SJSA1 (cell line): ENCODE data around the gene CGNL1. TPM values are rescaled to one million over a fixed set of nuclear protein-coding genes. Genes with fewer than 3 reads are reported as not detected.

ENCODE experiments used
- DNase-seq, 2 experiments: peaks; one replicate each; pipeline ENCODE4 v3.0.0-alpha.2; 2015 to 2020; ENCODE audit warnings: low spot score in 2 of 2, low read depth in 1 of 2
- H3K27ac ChIP-seq: fragments of 250-450 bp; sonication (Bioruptor Pico); 2 replicates; pipeline ENCODE4 v1.5.1; 2020; ENCODE audit warnings: mild to moderate bottlenecking, moderate library complexity
- H3K27me3 ChIP-seq: fragments of 250-450 bp; sonication (Bioruptor Pico); replicated peaks from 2 replicates; pipeline ENCODE4 v1.5.1; 2020; ENCODE audit warnings: mild to moderate bottlenecking, moderate library complexity
- H3K36me3 ChIP-seq: fragments of 250-450 bp; sonication (Bioruptor Pico); 2 replicates; pipeline ENCODE4 v1.5.1; 2020; ENCODE audit warnings: mild to moderate bottlenecking
- H3K4me1 ChIP-seq: fragments of 250-450 bp; sonication (Bioruptor Pico); replicated peaks from 2 replicates; pipeline ENCODE4 v1.6.1; 2021; ENCODE audit warnings: mild to moderate bottlenecking
- H3K4me3 ChIP-seq: fragments of 250-450 bp; sonication (Bioruptor Pico); 2 replicates; pipeline ENCODE4 v1.5.1; 2020; ENCODE audit warnings: mild to moderate bottlenecking
- H3K9me3 ChIP-seq: fragments of 250-450 bp; sonication (Bioruptor Pico); replicated peaks from 2 replicates; pipeline ENCODE4 v1.5.1; 2020; ENCODE audit warnings: mild to moderate bottlenecking
- total RNA-seq: library from RNA; depleted of rRNA; stranded (reverse); fragments of >200 nt; shearing (Covaris generic); gene quantifications from 2 replicates; pipeline ENCODE4 v1.2.3, GENCODE V29; 2014

CGNL1 gene
- total RNA-seq, 1 experiment from 2014 or later: 3.8 TPM

DNA sequence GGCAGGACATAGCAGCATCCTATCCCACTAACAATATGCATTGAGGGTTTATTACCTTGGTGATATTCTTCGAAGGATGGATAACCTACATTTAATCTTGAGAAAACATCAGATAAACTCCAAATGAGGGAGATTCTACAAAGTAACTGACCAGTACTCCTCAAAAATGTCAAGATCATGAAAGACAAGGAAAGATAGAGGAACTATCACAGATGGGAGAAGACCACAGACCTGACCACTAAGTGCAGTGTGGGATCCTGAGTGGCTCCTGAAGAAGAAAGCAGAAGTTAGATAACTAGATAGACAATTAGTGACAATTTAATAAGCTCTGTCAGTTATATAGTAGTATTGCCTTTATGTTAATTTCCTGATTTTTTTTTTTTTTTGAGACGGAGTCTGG lies 17.7 kb upstream of the CGNL1 start:
- Histone ChIP-seq H3K36me3 (no peaks in the 10 kb centered on the region), H3K4me1 (peaks cover 27% of the 10 kb centered on the region), H3K9me3 (peaks cover 2% of the 10 kb centered on the region; the same call in 1 of the 2 replicates), H3K27me3 (no peaks in the 10 kb centered on the region), H3K4me3 (no peak overlapping the region), H3K27ac (no peak overlapping the region)
- DNase-seq: no peak

DNA sequence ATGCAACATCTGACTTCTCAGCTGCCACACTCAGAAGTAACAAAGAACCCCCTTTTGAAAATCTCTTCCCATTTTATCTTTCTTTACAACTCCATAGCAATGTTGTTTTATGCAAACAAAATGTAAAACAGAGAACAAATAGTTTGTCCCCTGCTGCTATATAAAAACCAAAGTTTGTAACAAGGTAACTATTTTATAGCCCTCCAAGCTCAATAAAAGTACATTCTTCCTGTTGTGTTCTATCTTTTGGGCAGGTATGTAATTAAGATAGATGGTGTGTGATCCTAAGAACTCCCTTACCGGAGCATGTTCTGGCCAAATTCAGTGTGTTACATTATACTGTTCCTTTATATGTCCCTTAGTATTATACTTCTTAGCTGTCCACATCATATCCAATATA lies 12.6 kb upstream of the CGNL1 start:
- H3K9me3 ChIP-seq: 0 out of 2 replicates have a peak, but pooled peaks cover 2% of the 10 kb centered on the region
- H3K27me3 ChIP-seq: no peaks in the 10 kb centered on the region
- H3K4me1 ChIP-seq: peaks cover 9% of the 10 kb centered on the region

DNA sequence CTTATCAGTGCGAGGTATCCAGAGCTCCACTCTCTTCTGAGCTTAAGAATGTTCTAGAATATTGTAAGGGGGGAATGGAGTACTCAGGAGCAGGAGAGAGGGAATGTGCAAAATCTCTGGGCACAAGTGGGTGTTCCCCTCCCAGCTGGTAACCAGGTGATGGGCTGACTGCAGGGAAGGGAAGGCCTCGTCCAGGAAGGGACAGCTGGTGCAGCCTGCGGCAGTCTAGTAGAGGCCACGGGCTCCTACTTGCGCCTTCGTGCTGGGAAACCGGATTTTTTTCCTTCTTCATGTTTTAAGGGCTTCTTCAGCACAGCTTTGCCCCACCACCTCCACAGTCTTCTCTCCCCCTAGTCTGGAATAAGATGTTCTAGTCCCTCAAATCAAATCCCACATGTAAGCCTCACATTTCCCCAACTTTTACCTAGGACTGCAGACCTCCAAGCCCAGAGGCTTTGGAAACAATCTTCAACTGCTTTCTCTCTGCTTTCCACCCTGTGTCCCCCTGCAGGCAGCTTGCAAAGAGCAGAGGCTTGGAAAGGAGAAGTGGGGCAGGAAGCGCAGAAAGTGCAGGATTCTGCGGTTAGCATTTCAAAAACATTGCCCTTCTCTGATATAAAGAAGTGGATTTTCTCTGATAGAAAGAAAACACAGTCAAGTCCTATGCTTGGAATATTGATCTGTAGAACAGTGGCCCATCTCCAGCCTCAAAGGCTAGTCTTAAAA lies 11.9 kb upstream of the CGNL1 start:
- H3K4me1 ChIP-seq: peaks cover 9% of the 10 kb centered on the region
- no peaks in the 10 kb centered on the region for H3K27me3 ChIP-seq
- H3K9me3 ChIP-seq: 0 out of 2 replicates have a peak, but pooled peaks cover 2% of the 10 kb centered on the region
- no peak overlapping the region for H3K27ac ChIP-seq
- no peak for DNase-seq
- H3K36me3 ChIP-seq: no peaks in the 10 kb centered on the region
- no peak overlapping the region for H3K4me3 ChIP-seq

More for the DNA sequence above, 12.6 kb upstream of the CGNL1 start:
- DNase-seq: no peak
- Histone ChIP-seq H3K36me3 (no peaks in the 10 kb centered on the region), H3K27ac (no peak overlapping the region), H3K4me3 (no peak overlapping the region)

DNA sequence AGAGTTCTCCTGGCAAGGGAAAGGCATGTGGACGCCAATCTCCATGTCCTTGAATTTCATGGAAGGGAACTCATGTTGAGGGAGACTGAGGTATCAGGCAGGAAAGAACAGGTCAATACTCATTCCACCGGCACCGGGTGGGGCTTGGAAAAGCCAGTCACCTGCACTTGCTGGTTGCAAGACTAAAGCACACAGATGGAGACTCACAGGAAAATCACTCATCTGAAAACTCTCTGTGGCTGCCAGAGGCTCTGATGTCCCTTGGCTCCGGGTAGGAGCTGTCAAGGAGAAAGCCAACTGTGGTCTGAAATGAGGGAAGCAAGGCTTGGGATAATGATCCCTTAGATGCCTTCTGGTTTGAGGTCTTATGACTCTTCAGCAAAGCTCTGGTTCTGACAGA lies 8.7 kb upstream of the CGNL1 start:
- H3K27ac ChIP-seq: no peak overlapping the region
- H3K36me3 ChIP-seq: no peaks in the 10 kb centered on the region
- no peak overlapping the region for H3K4me3 ChIP-seq
- H3K4me1 ChIP-seq: peaks cover 6% of the 10 kb centered on the region
- no peaks in the 10 kb centered on the region for H3K27me3 ChIP-seq
- no peaks in the 10 kb centered on the region for H3K9me3 ChIP-seq
- DNase-seq: no peak

DNA sequence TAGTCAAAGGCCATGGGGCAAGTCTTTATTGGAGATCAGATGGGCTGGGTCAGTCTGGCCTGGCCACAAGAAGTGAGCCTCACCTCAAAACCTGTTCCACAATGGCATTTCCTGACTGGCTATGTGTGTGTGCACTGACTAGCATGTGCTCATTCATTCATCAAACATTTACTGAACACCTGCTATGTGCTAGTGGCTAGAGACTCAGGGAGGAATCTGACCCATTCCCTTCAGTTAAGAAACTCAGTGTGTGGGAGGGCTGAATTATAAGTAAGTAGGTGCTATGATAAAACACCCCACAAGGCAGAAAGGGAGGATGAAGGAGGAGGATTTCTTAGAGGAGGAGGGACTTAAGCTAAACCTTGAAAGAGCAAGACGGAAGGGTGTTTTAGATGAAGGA lies 5.4 kb upstream of the CGNL1 start:
- DNase-seq: no peak
- H3K9me3 ChIP-seq: no peaks in the 10 kb centered on the region
- no peak overlapping the region for H3K27ac ChIP-seq

DNA sequence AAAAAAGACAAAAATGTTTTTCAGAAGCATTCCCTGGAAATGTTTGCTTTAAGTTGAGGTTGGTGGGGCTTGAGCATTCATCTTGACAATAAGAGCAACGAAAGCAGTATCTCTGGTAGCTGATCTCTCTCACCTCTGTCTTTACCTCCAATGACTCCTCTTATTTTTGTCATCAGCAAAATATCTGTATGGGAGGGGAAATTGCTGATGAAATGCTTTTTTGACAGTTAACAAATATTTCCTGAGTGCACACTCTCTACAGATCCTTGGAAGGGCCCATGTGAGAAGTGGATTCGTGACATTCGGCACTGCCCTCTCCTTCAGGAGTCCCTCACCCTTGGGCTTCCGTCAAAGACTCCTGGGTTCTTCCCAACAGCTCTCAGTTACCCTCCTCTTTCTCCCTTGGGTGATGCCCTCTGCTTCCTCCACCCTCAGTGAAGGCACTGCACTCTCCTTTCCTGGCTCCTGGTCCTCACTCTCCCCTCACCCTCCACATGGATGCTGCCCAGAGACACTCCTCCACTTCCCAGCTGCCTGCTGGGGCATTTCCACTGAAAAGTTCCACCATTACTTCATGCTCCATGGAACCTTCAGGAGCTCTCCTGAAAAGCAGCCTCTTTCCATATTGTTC lies 2.9 kb upstream of the CGNL1 start:
- no peak overlapping the region for H3K27ac ChIP-seq
- peaks cover 17% of the 10 kb centered on the region for H3K4me1 ChIP-seq
- H3K27me3 ChIP-seq: peaks cover 4% of the 10 kb centered on the region; the same call in 1 of the 2 replicates
- no peak overlapping the region for H3K4me3 ChIP-seq
- no peak for DNase-seq
- peaks cover 4% of the 10 kb centered on the region; the same call in 1 of the 2 replicates for H3K36me3 ChIP-seq
- H3K9me3 ChIP-seq: 0 out of 2 replicates have a peak, but pooled peaks cover 2% of the 10 kb centered on the region

More for the DNA sequence above, 5.4 kb upstream of the CGNL1 start:
- H3K4me3 ChIP-seq: no peak overlapping the region
- H3K27me3 ChIP-seq: no peaks in the 10 kb centered on the region
- peaks cover 1% of the 10 kb centered on the region for H3K4me1 ChIP-seq
- no peaks in the 10 kb centered on the region for H3K36me3 ChIP-seq

DNA sequence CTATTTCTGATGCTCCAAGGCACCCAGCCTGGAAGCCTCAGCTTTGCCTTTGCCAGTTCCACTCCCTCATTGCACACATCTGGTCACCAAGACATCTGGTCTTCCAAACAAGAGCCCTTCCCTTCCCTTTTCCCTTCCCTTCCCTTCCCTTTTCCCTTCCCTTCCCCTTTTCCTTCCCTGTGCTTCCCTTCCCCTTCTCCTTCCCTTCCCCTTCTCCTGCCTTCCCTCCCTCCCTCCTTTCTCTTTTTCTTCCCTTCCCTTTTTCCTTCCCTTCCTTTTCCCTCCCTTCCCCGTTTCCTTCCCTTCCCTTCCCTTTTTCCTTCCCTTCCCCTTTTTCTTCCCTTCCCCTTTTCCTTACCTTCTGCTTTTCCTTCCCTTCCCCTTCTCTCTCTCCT lies 2.4 kb upstream of the CGNL1 start:
- H3K36me3 ChIP-seq: peaks cover 4% of the 10 kb centered on the region; the same call in 1 of the 2 replicates
- DNase-seq: no peak
- peaks cover 4% of the 10 kb centered on the region; the same call in 1 of the 2 replicates for H3K27me3 ChIP-seq
- no peak overlapping the region for H3K27ac ChIP-seq
- H3K9me3 ChIP-seq: 0 out of 2 replicates have a peak, but pooled peaks cover 2% of the 10 kb centered on the region
- peaks cover 17% of the 10 kb centered on the region for H3K4me1 ChIP-seq
- no peak overlapping the region for H3K4me3 ChIP-seq

DNA sequence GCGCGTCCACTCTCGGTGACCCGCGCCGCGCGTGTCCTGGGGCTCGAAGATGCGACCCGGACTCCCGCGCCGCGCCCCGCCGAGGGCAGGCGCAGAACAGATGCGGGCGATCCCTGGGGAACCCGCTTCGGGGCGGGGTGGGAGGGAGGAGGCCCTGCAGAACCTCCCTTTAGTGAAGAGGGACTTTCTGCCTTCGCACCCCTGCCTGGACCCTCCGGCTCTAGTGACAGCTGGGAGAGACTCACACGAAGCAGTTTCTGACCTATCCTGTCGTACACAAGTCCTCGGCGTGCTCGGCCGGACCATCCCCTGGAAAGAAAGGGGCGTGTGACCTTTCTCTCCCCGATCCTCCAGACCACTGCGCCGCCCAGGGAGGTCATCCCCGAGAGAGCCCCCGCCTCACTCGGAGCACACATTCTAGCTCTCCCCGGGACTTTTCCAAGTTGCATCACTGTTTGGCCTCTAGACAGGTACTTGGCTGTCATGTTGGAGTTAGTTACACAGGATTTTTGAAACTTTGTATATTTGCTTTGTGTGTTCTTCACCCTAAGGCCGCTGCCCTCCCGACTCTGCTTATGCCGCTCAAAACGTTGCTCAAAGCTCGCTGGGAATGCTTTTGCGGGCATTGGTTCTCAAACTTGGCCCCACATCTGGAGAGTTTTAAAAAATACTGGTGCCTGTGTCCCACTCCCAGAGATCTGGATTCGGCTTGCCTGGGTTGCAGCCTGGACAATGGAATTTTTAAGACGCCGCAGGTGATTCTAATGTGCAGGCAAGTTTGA lies 582 bp downstream of the CGNL1 start:
- peaks cover 4% of the 10 kb centered on the region; the same call in 1 of the 2 replicates for H3K36me3 ChIP-seq
- peaks cover 17% of the 10 kb centered on the region for H3K4me1 ChIP-seq
- no peak overlapping the region for H3K27ac ChIP-seq
- peak overlapping the region; percentile 75 for H3K4me3 ChIP-seq
- peaks cover 4% of the 10 kb centered on the region; the same call in 1 of the 2 replicates for H3K27me3 ChIP-seq
- H3K9me3 ChIP-seq: 0 out of 2 replicates have a peak, but pooled peaks cover 2% of the 10 kb centered on the region
- peak in 1 of 2 experiments; percentile 37 for DNase-seq

DNA sequence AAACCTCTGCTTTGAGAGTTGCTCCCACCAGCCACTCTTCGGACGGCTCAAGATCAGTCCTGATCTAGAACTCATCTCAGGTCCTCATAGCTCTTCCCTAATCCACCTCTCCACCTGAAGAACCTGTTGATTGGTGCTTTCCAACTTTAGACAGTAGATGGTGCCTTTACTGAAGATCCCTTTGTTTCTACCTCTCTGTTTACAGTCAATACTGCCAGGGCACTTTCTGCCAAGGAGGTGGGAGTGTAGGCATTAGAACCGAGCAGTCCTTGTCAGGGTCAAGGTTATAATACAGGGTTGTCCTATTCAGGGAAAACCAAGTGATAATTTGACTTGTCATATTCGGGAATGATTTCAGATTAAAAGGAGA lies 1.2 kb downstream of the CGNL1 start:
- H3K4me1 ChIP-seq: peaks cover 17% of the 10 kb centered on the region
- peaks cover 4% of the 10 kb centered on the region; the same call in 1 of the 2 replicates for H3K27me3 ChIP-seq
- H3K27ac ChIP-seq: no peak overlapping the region
- H3K4me3 ChIP-seq: no peak overlapping the region
- H3K9me3 ChIP-seq: 0 out of 2 replicates have a peak, but pooled peaks cover 2% of the 10 kb centered on the region
- no peak for DNase-seq
- H3K36me3 ChIP-seq: peaks cover 4% of the 10 kb centered on the region; the same call in 1 of the 2 replicates

DNA sequence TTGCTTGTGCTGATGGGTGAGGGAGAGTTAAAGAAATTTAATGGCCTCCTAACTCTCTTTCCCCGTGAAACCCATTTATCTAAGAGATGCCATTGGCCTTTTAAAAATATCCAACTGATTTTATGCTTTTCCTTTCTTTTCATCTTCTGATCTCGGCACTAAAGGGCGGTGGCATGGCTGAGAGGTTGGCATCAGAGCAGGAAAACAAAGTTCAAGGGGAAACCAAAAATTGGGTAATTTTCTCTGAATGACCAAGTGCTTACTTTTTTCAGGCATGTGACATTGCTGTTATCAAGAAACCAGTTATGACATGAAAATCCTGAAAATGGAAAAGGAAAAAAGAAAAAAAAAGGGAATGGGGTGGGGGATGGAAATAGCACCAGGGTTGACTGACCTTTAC lies 3.2 kb downstream of the CGNL1 start:
- Histone ChIP-seq H3K4me1 (peaks cover 22% of the 10 kb centered on the region), H3K27me3 (peaks cover 4% of the 10 kb centered on the region; the same call in 1 of the 2 replicates), H3K27ac (no peak overlapping the region), H3K36me3 (peaks cover 4% of the 10 kb centered on the region; the same call in 1 of the 2 replicates), H3K4me3 (no peak overlapping the region), H3K9me3 (0 out of 2 replicates have a peak, but pooled peaks cover 2% of the 10 kb centered on the region)
- no peak for DNase-seq

DNA sequence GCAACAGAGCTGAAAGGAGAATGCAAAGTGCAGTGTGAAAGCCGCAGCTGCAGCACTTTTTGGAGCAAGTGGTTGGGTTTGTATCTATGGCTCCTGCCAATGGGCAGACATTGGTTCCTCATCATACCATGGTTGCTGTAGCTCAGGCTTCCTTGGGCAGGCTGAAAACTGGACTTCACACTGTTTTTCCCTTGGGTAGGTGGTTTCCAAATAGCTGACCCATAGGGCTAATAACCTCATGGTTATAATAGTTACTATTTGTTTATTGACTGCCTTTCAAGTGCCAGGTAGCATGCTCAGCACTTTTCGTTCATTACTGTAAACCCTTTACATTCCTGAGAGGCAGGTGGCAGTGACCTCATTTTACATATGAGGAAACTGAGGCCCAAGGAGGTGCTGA lies 4.5 kb downstream of the CGNL1 start:
- no peak for DNase-seq
- Histone ChIP-seq H3K4me1 (peaks cover 32% of the 10 kb centered on the region), H3K9me3 (0 out of 2 replicates have a peak, but pooled peaks cover 2% of the 10 kb centered on the region), H3K27ac (no peak overlapping the region), H3K4me3 (no peak overlapping the region), H3K36me3 (peaks cover 4% of the 10 kb centered on the region; the same call in 1 of the 2 replicates), H3K27me3 (peaks cover 4% of the 10 kb centered on the region; the same call in 1 of the 2 replicates)

DNA sequence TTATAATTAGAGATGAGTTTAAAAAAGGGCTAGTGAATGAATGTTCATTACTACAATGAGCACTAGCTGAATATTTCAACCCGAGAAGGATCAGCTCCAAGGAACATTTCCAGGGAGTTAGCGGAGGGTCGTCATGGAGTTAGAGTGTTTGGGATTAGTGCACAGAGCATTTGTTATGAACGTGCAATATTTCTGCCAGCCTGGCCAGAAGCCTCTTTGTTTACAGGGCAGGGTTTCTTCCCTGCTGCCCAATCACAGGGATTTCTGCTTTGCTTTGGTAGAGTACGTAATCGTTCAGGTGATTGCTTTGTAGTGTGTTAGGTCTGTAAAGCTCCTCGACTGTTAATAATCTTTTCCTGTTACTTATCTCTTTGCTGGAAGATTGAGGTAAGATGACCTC lies 5.9 kb downstream of the CGNL1 start:
- no peak overlapping the region for H3K4me3 ChIP-seq
- 0 out of 2 replicates have a peak, but pooled peaks cover 4% of the 10 kb centered on the region for H3K27me3 ChIP-seq
- no peak for DNase-seq
- H3K27ac ChIP-seq: no peak overlapping the region
- no peaks in the 10 kb centered on the region for H3K9me3 ChIP-seq
- H3K4me1 ChIP-seq: peaks cover 18% of the 10 kb centered on the region
- H3K36me3 ChIP-seq: no peaks in the 10 kb centered on the region

DNA sequence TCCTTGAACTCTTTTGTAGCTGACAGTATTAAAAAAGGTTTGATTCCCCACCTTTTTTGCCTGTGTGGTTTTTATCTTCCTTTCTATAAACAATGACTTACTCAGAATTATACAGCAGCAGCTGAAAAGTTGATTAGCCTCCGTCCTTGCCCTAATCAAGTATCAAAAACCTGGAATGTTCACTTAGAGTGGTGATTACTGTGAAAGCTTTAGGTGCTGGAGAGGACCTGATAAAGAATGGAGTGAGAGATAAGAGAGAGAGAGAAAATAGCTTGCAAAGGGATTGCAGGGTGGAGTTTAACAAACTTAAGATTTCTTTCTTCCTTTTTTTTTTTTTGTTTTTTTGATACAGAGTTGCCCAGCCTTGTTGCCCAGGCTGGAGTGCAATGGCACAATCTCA lies 6.7 kb downstream of the CGNL1 start:
- DNase-seq: no peak
- Histone ChIP-seq H3K27me3 (0 out of 2 replicates have a peak, but pooled peaks cover under 1% of the 10 kb centered on the region), H3K4me1 (peaks cover 16% of the 10 kb centered on the region), H3K4me3 (no peak overlapping the region), H3K9me3 (no peaks in the 10 kb centered on the region), H3K27ac (no peak overlapping the region), H3K36me3 (no peaks in the 10 kb centered on the region)
